Stomach (tissue), 4 donors: ENCODE data around the gene HNRNPA2B1.

Experiments
- EP300 ChIP-seq: sonication (generic); formaldehyde crosslinking; IDR thresholded peaks from one replicate; pipeline ENCODE4 v1.6.1; 2017; ENCODE audit warnings: antibody characterized with exemption
- POLR2A ChIP-seq, 4 donors: fragments of 450-650 bp; IDR thresholded peaks; one replicate each; pipeline ENCODE4 v1.6.1; 2016; ENCODE audit warnings: antibody characterized with exemption in 4 of 4, control low read depth in 2 of 4, mild to moderate bottlenecking in 1 of 4, moderate library complexity in 1 of 4
- POLR2AphosphoS5 ChIP-seq, 3 donors: sonication (generic); formaldehyde crosslinking; IDR thresholded peaks; one replicate each; pipeline ENCODE4 v1.6.1; 2016; ENCODE audit warnings: antibody characterized with exemption in 3 of 3
- TF ChIP-seq, protein P1 (sequence below), 7 experiments: fragments of 450-650 bp in 4 of 7; fragments of 200-600 bp in 3 of 7; sonication (generic) in 3 of 7; IDR thresholded peaks; one replicate each; pipeline ENCODE4 v1.5.1; 2016 to 2019; ENCODE audit warnings: antibody characterized with exemption in 7 of 7, control low read depth in 2 of 7, mild to moderate bottlenecking in 1 of 7

DNA sequence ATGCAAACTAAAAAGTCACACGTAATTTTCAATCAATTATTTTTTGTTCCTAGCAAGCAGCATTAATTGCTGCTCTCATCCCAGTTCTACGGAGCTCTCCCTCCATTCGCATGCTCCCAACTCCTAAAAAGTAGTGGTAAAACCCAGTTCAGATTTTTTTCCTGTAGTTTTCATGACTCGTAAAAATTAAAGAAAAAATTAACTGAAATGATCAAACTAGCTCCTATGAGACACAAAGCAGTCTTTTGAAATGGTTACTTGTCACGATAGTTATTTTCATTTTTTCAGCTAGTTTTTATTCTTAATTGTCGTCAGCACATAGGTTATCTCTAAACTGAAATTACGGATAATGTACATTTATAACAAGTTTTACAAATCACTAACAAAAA, 1.8 kb downstream of the HNRNPA2B1 start:
- TF ChIP-seq EP300: no peak
- TF ChIP-seq, protein P1, sequence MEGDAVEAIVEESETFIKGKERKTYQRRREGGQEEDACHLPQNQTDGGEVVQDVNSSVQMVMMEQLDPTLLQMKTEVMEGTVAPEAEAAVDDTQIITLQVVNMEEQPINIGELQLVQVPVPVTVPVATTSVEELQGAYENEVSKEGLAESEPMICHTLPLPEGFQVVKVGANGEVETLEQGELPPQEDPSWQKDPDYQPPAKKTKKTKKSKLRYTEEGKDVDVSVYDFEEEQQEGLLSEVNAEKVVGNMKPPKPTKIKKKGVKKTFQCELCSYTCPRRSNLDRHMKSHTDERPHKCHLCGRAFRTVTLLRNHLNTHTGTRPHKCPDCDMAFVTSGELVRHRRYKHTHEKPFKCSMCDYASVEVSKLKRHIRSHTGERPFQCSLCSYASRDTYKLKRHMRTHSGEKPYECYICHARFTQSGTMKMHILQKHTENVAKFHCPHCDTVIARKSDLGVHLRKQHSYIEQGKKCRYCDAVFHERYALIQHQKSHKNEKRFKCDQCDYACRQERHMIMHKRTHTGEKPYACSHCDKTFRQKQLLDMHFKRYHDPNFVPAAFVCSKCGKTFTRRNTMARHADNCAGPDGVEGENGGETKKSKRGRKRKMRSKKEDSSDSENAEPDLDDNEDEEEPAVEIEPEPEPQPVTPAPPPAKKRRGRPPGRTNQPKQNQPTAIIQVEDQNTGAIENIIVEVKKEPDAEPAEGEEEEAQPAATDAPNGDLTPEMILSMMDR (IDR thresholded peaks at IDR 0.05): no peak
- TF ChIP-seq POLR2AphosphoS5 (IDR thresholded peaks at IDR 0.05): no peak
- TF ChIP-seq POLR2A (IDR thresholded peaks at IDR 0.05): no peak
